Left ventricle myocardium superior (tissue), 1 donor: ENCODE data around the gene TXNRD2. TPM values are rescaled to one million over a fixed set of nuclear protein-coding genes. Genes with fewer than 3 reads are reported as not detected.
A peak's percentile ranks its signal among the peaks of the same experiment; 100 is the strongest.
"Not testable (repeated sequence)": the region's sequence is repeated elsewhere in the genome, so short reads cannot be mapped to it uniquely, and the experiment has no call there.

ENCODE experiments used
- ATAC-seq: fragments of 200-7000 bp; cut with Tn5 transposase; one replicate; pipeline ENCODE4 v1.9.1; 2020; ENCODE audit warnings: mild to moderate bottlenecking, moderate library complexity
- DNase-seq: peaks from one replicate; pipeline ENCODE4 v3.0.0-alpha.2; 2020
- intact Hi-C: fragments of 100-400 bp; cut with micrococcal nuclease; formaldehyde crosslinking; loops from one replicate; pipeline ENCODE4 v1.11.0; 2022
- total RNA-seq: library from RNA; stranded (reverse); fragmentation: NEBNext Ultra II Directional; extraction: Animal tissue kit (Norgen Biotek cat#: 25700); gene quantifications from one replicate; pipeline ENCODE4 v1.2.1, GENCODE V29; 2021
- donor health status: DM: no; HTN: yes; CAD: no; lungs with severe emphysema.

The TXNRD2 gene
- total RNA-seq, 1 donor from 2014 or later, result 42.4 TPM

GRCh38 chr22:19932367-19933206 lies 9.0 kb downstream of the TXNRD2 start:
- DNase-seq, result peak; percentile 47
- intact Hi-C loops, result no loop called here
- peak; percentile 75 for ATAC-seq

- no peak for ATAC-seq
- DNase-seq, result no peak
- intact Hi-C loops, result no loop called here
Observed at GRCh38 chr22:19931514-19931913, 10.1 kb downstream of the TXNRD2 start.

GRCh38 chr22:19930551-19931486 lies 10.8 kb downstream of the TXNRD2 start:
- ATAC-seq, result no peak
- intact Hi-C loops, result no loop called here
- no peak for DNase-seq

GRCh38 chr22:19929586-19930550 lies 11.8 kb downstream of the TXNRD2 start:
- ATAC-seq (no peak), DNase-seq (no peak)
- intact Hi-C loops, result no loop called here

- intact Hi-C loops, result no loop called here
- ATAC-seq (no peak), DNase-seq (no peak)
Observed at GRCh38 chr22:19928207-19928606, 13.4 kb downstream of the TXNRD2 start.

GRCh38 chr22:19927696-19928095 lies 13.9 kb downstream of the TXNRD2 start:
- intact Hi-C loops, result no loop called here
- DNase-seq (no peak), ATAC-seq (no peak)

- intact Hi-C loops, ATAC-seq, DNase-seq: not testable (repeated sequence)
Observed at GRCh38 chr22:19926028-19926427, 15.6 kb downstream of the TXNRD2 start.

GRCh38 chr22:19923914-19924513 lies 17.6 kb downstream of the TXNRD2 start:
- no peak for DNase-seq
- ATAC-seq, result no peak
- intact Hi-C loops, result no loop called here

- no peak for ATAC-seq
Observed at GRCh38 chr22:19921544-19922081, 20.0 kb downstream of the TXNRD2 start.

GRCh38 chr22:19919701-19920363 lies 21.8 kb downstream of the TXNRD2 start:
- DNase-seq (no peak), ATAC-seq (no peak)
- intact Hi-C loops, result no loop called here

More at GRCh38 chr22:19921544-19922081, 20.0 kb downstream of the TXNRD2 start:
- intact Hi-C loops, result no loop called here
- no peak for DNase-seq

GRCh38 chr22:19918332-19919106 lies 23.1 kb downstream of the TXNRD2 start:
- intact Hi-C loops, result no loop called here
- DNase-seq, result no peak
- ATAC-seq, result no peak

- ATAC-seq, result no peak
- intact Hi-C loops, result no loop called here
- no peak for DNase-seq
Observed at GRCh38 chr22:19917389-19918138, 24.1 kb downstream of the TXNRD2 start.

GRCh38 chr22:19916941-19917340 lies 24.7 kb downstream of the TXNRD2 start:
- DNase-seq (no peak), ATAC-seq (no peak)
- intact Hi-C loops, result no loop called here

GRCh38 chr22:19916006-19916405 lies 25.6 kb downstream of the TXNRD2 start:
- ATAC-seq (no peak), DNase-seq (no peak)
- intact Hi-C loops, result no loop called here

GRCh38 chr22:19915287-19915954 lies 26.2 kb downstream of the TXNRD2 start:
- intact Hi-C loops, result no loop called here
- DNase-seq (no peak), ATAC-seq (no peak)
